CD4-positive, alpha-beta T cell treated with Interleukin-12 subunit alpha and Interleukin-12 subunit beta, for 1 hour (primary cell): ENCODE data around the gene RANBP3.
"Not testable (repeated sequence)": the region's sequence is repeated elsewhere in the genome, so short reads cannot be mapped to it uniquely, and the experiment has no call there.

Experiments
- DNase-seq: peaks from one replicate; pipeline ENCODE4 v3.0.0-alpha.2; 2020

RANBP3 gene

GRCh38 chr19:5963855-5964254 is 14.1 kb downstream of the RANBP3 start:
- no peak for DNase-seq

GRCh38 chr19:5963259-5963658 is 14.7 kb downstream of the RANBP3 start:
- DNase-seq: not testable (repeated sequence)

DNA sequence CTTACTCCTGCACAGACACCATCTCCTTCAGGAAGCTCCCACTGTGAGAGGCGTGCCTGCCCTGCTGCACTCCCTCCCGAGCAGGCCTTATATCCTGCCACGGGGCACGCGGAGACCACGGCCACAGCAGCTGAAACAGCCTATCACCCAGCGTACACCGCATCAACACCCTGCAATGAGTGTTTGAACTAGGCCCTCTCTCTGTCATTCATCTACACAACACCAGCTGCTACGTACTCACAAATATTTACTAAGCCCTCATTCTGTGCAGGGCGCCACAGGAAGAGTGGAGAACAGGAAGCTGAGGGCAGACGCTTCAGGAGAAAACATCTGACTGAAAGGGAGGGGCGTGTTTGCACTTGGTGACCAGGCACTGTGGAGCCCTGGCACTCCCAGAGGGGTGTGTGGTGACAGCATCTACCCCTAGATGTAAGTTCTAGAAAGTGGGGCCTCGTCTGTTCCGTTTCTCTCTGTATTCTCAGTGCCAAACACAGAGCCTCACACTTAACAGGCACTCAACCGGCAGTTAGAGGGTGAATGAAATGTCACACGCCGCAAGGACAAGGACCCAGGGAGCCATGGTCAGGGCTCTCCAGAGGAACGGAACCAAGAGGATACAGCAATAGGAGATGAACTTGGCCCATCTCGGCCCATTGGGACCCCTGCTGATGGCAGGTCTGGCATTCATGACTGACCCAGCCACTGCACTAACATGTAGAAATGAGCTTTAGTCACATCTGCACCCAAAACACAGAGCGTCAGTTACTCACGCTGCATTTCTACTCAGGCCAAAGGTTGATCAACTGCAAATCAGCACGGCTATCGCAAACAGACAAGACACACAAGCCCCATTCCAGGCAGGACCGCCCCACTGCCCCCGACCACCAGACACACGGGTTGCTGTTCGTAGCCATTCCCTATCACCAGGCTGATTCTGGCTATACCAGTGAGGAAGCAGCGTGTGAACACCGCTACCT is 15.7 kb downstream of the RANBP3 start:
- DNase-seq: peak; percentile 86

GRCh38 chr19:5961641-5961968 is 16.3 kb downstream of the RANBP3 start:
- not testable (repeated sequence) for DNase-seq

DNA sequence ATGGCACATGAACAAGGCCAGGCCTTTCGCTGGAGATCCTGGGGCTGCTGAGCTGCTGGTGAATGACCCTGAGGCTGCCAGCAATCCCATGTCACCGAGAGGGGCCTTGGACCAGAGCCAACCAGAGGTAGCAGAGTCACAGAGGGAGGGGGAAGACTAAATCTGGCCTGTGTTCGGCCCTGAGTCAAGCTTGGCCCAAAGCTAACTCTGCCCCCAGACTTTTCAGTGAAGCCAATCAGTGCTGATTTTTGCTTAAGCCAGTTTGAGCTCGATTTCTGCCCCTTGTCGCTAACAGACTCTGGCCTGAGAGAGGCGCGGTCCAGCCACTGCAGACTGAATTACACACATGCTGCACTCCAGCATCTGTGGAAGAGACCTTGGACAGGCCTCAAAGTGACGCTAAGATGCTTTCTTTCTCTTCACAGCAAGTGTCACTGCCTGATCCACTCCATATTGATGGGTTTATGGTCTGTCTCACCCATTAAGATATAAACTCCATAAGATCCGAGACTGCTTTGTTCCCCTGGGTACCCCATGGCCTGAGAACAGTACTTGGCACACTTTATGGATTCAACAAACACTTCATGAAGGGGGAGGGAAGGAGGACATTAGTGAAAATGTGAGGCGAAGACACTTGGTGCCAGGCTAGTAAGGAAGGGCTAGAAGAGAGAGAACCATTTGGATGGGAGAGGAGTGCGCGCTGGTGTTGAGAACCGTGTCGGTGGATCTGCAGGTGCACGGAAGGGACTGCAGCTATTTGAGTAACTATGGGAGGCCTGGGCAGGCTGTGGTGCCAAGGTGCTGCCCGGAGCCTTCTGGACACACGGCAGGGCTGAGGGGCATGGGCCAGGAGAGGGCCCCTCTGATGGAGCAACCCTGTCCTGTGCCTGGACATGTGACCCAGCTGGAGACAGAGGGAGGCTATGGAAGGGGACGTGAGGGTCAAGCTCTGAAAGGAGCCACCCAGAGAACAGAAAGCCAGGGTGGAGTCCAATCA is 17.6 kb downstream of the RANBP3 start:
- DNase-seq: no peak

DNA sequence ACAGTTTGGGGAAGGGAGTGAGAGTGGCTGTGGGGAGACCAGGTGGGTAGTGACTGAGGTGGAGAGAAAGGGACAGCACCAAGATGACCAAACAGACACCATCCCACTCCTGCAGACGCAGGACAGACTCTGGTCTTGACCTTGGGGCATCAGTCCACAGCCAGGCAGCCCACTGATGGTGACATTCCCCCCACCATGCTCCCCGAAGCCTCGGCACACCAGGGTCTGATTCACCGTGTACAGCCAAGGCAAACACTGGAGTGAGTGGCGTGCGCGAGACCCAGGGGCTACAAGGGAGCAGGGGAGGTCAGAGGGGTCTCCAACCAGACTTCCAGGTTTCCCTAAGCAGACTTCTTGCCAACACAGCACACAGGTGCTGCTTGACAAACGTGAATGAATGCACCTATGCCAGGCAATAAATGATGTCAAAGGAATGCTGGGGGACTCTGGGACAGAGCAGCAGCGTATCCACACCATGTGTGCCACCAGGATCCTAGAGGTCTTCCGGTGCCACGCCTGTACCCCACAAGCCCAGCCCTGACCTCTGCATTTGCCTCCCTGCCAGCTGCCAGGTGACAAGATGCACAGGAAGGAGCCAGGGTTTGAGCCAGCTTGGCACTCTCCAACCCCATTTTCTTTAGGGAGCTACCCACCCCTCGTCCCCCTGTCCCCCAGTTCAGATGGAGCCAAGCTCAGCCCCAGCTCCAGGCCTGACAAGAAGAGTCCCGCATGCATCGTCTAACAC is 18.5 kb downstream of the RANBP3 start:
- no peak for DNase-seq

GRCh38 chr19:5958851-5959122 is 19.2 kb downstream of the RANBP3 start:
- DNase-seq: no peak

DNA sequence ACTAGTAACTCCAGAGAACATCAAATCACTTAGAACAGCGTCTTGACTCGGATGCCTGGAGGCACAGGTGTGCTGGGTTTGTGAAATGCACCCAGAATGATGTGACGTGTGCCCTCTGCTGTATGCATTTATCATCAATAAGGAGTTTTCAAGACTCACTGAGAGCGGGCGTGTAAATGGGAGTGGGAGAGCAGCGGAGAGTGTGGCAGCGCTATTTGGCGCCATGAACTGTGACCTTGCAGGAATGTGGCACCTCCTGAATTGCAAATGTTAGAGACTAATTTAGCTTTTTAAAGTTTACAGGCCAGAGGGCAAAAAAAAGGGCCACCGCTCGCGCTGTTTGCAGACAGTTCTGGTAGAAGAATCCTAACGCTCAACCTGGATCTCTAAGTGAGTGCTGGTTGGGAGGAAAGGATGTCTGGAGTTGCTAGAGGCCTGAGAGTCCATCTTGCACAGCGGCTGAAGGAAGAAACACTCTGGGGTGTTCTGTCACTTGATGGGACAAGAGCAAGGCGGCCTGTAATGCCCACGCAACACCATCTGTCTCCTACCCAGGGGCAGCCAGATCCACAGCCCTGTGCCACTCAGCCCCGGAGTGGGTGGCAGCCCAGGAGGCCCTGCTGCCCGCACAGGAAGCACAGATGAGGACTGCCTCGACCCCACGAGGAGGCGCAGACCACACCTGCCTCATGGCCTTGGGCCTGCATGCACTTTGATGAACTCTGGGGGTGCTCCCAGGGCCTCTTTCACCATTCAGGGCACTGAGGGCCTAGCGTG is 19.7 kb downstream of the RANBP3 start:
- no peak for DNase-seq

DNA sequence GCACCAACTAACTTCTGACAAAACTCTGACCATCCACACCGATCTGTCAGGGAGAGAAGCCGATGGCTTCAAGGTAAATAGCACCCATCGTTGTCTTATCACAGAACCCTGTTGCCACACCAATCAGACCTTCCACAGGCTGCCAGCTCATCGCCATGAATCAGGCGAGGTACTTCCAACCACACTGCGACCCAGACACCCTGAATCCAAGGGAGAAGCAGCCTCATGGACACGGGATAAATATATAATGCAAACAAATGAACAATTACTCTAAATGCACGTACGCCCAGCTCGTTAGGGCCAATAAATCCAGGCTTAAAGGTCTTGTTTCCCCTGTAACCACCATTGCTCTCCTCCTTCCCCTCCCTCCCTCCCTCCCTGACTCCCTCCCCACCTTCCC is 20.8 kb downstream of the RANBP3 start:
- DNase-seq: no peak

GRCh38 chr19:5956728-5957127 is 21.2 kb downstream of the RANBP3 start:
- DNase-seq: no peak

GRCh38 chr19:5956323-5956722 is 21.6 kb downstream of the RANBP3 start:
- no peak for DNase-seq

DNA sequence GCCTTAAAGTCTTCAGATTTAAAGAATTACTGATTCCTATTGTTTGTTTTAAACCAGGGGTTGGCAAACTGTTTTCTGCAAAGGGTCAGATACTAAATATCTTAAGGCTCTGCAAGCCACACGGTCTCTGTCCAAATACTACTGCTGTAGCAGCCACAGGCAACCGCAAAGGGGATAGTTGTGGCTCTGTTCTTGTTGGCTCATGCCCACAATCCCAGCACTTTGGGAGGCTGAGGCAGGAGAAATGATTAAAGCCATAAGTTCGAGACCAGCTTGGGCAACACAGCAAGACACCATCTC is 22.4 kb downstream of the RANBP3 start:
- DNase-seq: no peak

GRCh38 chr19:5954293-5954692 is 23.6 kb downstream of the RANBP3 start:
- no peak for DNase-seq

DNA sequence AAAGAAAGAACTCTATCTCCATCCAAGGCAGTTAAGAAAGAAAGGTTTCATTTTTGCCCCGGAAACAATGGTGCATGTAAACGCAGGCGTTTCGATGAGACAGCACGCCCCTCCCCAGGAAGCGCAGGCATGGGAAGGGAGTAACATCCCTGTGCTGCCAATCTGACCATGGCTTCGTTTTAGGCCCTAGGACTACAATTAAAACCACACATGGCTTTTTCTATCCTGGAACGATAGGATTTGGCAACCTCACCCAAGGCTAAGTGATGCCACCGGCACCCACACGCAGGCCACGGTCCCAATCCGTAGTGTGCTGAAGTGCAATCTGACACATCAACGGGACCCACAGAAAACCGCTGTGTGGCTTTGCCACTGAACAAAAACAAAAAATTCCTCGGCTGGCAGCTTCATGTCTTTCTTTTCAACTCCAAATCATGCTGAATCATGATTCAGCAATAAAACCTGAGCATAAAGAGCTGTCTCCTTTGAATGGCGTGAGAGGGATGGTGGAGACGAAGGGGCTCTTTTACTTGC is 24.2 kb downstream of the RANBP3 start:
- DNase-seq: peak; percentile 35

DNA sequence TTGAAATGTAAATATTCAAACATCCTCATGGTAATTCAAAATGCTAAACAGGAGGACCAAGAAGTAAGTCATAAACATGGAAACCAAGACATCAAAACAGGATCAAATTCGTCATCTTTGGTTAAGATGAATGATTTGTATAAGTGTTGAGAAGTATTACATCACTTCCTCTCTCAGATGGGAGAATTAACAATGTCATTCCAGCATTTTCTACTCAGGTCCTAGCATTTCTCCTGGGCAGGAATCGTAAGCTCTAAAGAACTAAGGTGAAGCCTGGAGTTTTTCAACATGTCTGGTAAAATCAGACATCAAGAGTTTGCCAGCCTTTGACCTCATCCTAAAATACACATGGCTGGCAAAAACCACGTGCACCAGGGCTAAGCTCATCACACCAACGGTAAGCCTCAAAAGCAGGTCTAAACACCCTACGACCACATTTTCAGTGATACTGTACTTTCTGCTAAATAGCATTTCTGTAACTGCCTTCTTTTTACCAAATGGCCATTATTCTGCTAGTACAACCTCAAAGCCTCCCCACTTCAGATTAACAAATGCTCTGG is 24.8 kb downstream of the RANBP3 start:
- DNase-seq: no peak

DNA sequence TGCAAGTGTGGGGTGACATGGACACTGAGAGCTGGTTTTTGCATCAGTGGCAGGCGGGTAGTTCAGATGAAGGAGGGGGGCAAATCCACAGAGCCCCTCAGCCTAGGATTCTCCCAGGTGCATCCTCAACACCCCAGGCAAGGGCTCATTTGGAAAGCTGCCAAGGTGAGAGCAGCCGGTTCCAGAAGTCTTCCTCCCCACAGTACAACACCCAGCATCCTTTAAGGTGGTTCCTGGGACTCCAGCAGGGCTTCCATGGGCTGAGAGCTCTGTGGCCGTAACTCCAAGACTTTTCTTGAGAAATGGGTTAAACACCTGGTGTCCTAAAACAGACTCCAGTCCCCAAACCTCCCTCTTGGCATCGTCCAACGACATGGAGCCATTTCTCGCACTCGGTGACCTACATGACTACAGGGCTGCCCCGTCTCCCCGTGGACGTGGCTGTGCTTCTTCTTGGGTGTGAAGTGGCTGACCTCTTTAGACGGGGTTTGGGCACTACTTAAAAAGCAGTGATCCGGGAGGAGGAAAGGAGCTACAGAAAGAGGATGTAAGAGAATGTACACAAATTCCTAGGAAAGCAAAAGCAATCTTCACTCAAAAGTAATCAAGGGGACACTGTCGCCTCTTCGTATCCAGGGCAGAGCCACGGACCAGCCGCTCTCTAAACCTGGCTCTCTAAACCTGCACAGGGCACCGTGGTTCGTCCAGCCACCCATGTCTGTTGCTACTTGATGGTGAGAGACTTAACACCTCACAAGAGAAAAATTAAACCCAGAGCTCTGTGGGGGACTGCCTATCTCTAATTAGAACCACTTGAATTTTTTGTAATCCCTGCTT is 25.5 kb downstream of the RANBP3 start:
- no peak for DNase-seq

DNA sequence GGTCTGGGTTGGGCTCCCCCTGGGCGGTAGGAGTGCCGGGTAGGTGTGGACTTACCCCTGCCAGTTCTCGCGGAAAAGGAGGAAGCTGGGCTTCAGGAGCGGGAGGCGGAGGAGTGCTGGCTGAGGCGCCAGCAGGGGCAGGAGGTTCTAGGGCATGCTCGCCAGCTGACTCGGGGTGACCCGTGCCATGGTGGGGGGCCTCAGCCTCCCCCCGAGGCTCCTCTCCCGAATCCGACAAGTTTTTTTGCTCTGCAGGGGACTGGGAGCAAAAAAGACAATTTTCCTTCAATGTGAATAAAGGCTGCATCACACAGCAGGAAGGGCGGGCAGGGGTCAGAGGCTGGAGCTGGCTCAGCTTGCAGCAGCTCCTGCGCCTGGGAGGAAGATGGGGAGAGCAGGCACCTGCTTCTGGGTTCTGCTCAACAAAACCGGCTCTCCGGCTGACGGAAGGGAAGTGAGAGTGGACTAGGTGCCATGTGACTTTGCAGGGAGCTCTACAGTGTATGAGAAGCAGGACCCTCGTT is 26.5 kb downstream of the RANBP3 start:
- DNase-seq: no peak

DNA sequence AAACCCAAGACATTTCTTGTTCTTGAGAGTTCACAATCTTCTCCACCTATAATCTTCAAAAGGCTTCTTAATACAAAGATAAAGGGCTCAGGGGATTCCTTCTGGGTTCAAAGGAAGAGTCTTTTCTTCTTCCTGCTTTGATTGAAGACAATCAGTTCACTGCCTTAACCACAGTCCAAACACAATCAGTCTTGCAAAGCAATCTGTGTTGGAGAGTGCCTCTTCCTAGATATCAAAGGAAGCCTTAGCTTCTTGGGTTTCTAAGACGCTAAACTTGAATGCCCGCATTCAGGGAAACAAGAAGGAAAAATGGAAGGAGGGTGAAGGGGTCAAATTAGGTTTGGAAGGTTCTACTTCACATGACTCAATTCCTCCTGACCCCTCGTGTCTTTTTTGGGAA is 27.2 kb downstream of the RANBP3 start:
- DNase-seq: no peak

DNA sequence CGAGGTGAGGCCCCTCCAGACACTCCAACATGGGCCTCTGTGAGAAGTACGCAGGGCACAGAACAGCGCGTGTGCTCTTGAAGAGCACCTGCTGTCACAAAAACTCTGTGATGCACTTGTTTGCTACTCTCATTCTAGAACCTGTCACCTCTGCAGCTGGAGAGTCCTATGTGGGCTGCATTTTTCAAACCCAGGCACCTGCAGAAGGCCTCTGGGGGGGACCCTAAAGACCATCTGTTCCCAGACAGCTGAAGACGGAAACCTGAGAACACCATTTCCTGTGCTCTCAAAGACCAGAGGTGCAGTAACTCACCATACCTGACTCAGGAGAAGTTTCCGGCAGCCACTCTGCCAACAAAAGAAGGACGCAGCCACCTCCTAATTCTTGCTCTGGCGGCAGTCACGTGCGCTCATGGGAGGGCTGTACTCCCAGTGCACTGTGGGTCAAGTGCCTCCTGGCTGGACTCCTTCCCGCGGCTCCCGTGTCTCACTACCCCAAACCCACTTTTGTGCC is 28.1 kb downstream of the RANBP3 start:
- peak; percentile 42 for DNase-seq

- peak; percentile 30 for DNase-seq
Measured at GRCh38 chr19:5948752-5949564, 29.0 kb downstream of the RANBP3 start.
